A549 (cell line): ENCODE measurements around the gene AP3B2. TPM values are rescaled to one million over a fixed set of nuclear protein-coding genes. Genes with fewer than 3 reads are reported as not detected.
A peak's percentile ranks its signal among the peaks of the same experiment; 100 is the strongest.

Experiments
- ATAC-seq, 2 experiments: fragments of 200-7000 bp in 1 of 2; fragments of >200 bp in 1 of 2; cut with Nextera tagmentation in 1 of 2; cut with Tn5 transposase in 1 of 2; 3 replicates each; pipeline versions ENCODE4 v1.8.0 to v1.9.1; 2018 to 2020; ENCODE audit warnings: mild to moderate bottlenecking in 1 of 2, moderate library complexity in 1 of 2
- CTCF ChIA-PET: fragments of 300-600 bp; sonication (Branson Sonifier 250); formaldehyde crosslinking; extraction: SDS; loops from one replicate; lab custom pipeline; 2021; ENCODE audit warnings: antibody characterized with exemption, inconsistent platforms; lab: Yijun Ruan, JAX
- POLR2A ChIA-PET: fragments of 350-600 bp; formaldehyde crosslinking; extraction: SDS; loops from one replicate; lab custom pipeline; 2021; ENCODE audit warnings: antibody characterized with exemption, inconsistent platforms; lab: Yijun Ruan, JAX
- DNase-seq, 2 experiments: peaks; one replicate each; pipeline versions ENCODE4 v3.0.0 to v3.0.0-alpha.2; 2011 to 2016; ENCODE audit warnings: low read depth in 1 of 2, low spot score in 1 of 2
- FAIRE-seq: peaks from 2 replicates; lab custom pipeline; 2011; peaks lifted over from hg19 to GRCh38; lab: Jason Lieb, UNC
- H3K27ac ChIP-seq, 2 experiments: fragments of >200 bp; sonication (Bioruptor Twin); formaldehyde crosslinking; 3 replicates each; pipeline ENCODE4 v1.5.1; 2016 to 2017
- H3K4me1 ChIP-seq: fragments of >200 bp; sonication (Bioruptor Twin); formaldehyde crosslinking; 3 replicates; pipeline ENCODE4 v1.6.1; 2016
- H3K4me2 ChIP-seq: fragments of >200 bp; sonication (Bioruptor Twin); formaldehyde crosslinking; 3 replicates; pipeline ENCODE4 v1.6.1; 2016
- H3K4me3 ChIP-seq: fragments of >200 bp; sonication (Bioruptor Twin); formaldehyde crosslinking; 3 replicates; pipeline ENCODE4 v1.5.1; 2016
- H3K9me3 ChIP-seq: fragments of >200 bp; sonication (Bioruptor Twin); formaldehyde crosslinking; 3 replicates; pipeline ENCODE4 v1.6.1; 2016
- CBX2 ChIP-seq: fragments of 200-600 bp; sonication (generic); IDR thresholded peaks from 2 replicates; pipeline ENCODE4 v1.6.1; 2016; ENCODE audit warnings: low read depth, mild to moderate bottlenecking, borderline replicate concordance
- CBX8 ChIP-seq: fragments of 200-600 bp; sonication (generic); IDR thresholded peaks from 2 replicates; pipeline ENCODE4 v1.6.1; 2016
- CHD2 ChIP-seq: fragments of 150-350 bp; IDR thresholded peaks from 2 replicates; pipeline ENCODE4 v1.6.1; 2014; ENCODE audit warnings: low read length; ENCODE audit not compliant: partially characterized antibody
- CHD4 ChIP-seq: fragments of 200-600 bp; sonication (generic); IDR thresholded peaks from 2 replicates; pipeline ENCODE4 v1.6.1; 2016; ENCODE audit warnings: antibody characterized with exemption, mild to moderate bottlenecking, borderline replicate concordance
- FOSB ChIP-seq: fragments of 250-450 bp; sonication (Bioruptor Pico); IDR thresholded peaks from 2 replicates; pipeline ENCODE4 v1.5.0; 2020; ENCODE audit warnings: mild to moderate bottlenecking, moderate library complexity
- FOSL2 ChIP-seq, 2 experiments: fragments of 450-650 bp in 1 of 2; fragments of >200 bp in 1 of 2; sonication (Bioruptor Twin) in 1 of 2; formaldehyde crosslinking; IDR thresholded peaks; 2 replicates each; pipeline versions ENCODE4 v1.5.0 to v1.6.1; 2016 to 2020; ENCODE audit warnings: mild to moderate bottlenecking in 1 of 2, moderate library complexity in 1 of 2
- FOXS1 ChIP-seq: fragments of 250-450 bp; sonication (Bioruptor Pico); IDR thresholded peaks from 2 replicates; pipeline ENCODE4 v1.5.0; 2020; ENCODE audit warnings: mild to moderate bottlenecking, moderate library complexity
- GATA3 ChIP-seq: IDR thresholded peaks from 2 replicates; pipeline ENCODE4 v1.6.1; 2012; ENCODE audit warnings: borderline replicate concordance
- HDAC2 ChIP-seq: fragments of 200-600 bp; sonication (generic); IDR thresholded peaks from 2 replicates; pipeline ENCODE4 v1.6.1; 2016
- JUN ChIP-seq, 2 experiments: fragments of >200 bp; sonication (Bioruptor Twin); formaldehyde crosslinking; IDR thresholded peaks; 2 replicates in 1 of 2; 3 replicates in 1 of 2; pipeline ENCODE4 v1.6.1; 2016 to 2017
- JUNB ChIP-seq: fragments of >200 bp; sonication (Bioruptor Twin); formaldehyde crosslinking; IDR thresholded peaks from 2 replicates; pipeline ENCODE4 v1.6.1; 2016
- KDM5A ChIP-seq: fragments of 200-600 bp; sonication (generic); IDR thresholded peaks from 2 replicates; pipeline ENCODE4 v1.6.1; 2016; ENCODE audit warnings: antibody characterized with exemption, mild to moderate bottlenecking
- MAZ ChIP-seq: fragments of 150-350 bp; IDR thresholded peaks from 2 replicates; pipeline ENCODE4 v1.6.1; 2014; ENCODE audit warnings: antibody characterized with exemption, low read depth, low read length, borderline replicate concordance
- MYC ChIP-seq: IDR thresholded peaks from 2 replicates; pipeline ENCODE4 v1.6.1; 2012; ENCODE audit warnings: mild to moderate bottlenecking, inconsistent platforms, low read length, improper control_type of control experiment, borderline replicate concordance
- PHF8 ChIP-seq: fragments of 200-600 bp; sonication (generic); IDR thresholded peaks from 2 replicates; pipeline ENCODE4 v1.6.1; 2016; ENCODE audit warnings: low read depth, mild to moderate bottlenecking, antibody characterized with exemption, moderate library complexity, borderline replicate concordance
- POLR2A ChIP-seq: IDR thresholded peaks from 2 replicates; pipeline ENCODE4 v1.6.1; 2012; ENCODE audit warnings: mild to moderate bottlenecking, low read length
- RAD21 ChIP-seq, 2 experiments: fragments of >200 bp in 1 of 2; sonication (Bioruptor Twin) in 1 of 2; formaldehyde crosslinking in 1 of 2; IDR thresholded peaks in 1 of 2; conservative IDR thresholded peaks in 1 of 2; 2 replicates in 1 of 2; 3 replicates in 1 of 2; pipeline ENCODE4 v1.6.1; 2012 to 2018; ENCODE audit warnings: inconsistent platforms in 1 of 2
- RNF2 ChIP-seq: fragments of 200-600 bp; sonication (generic); IDR thresholded peaks from 2 replicates; pipeline ENCODE4 v1.6.1; 2016; ENCODE audit warnings: low read depth, mild to moderate bottlenecking, antibody characterized with exemption, moderate library complexity, borderline replicate concordance
- SMC3 ChIP-seq: fragments of >200 bp; sonication (Bioruptor Twin); formaldehyde crosslinking; IDR thresholded peaks from 3 replicates; pipeline ENCODE4 v1.6.1; 2018; ENCODE audit warnings: inconsistent platforms
- SREBF2 ChIP-seq: fragments of 450-650 bp; IDR thresholded peaks from 2 replicates; pipeline ENCODE4 v1.6.1; 2014; ENCODE audit warnings: mild to moderate bottlenecking, moderate library complexity
- ZC3H11A ChIP-seq: fragments of 450-650 bp; IDR thresholded peaks from 2 replicates; pipeline ENCODE4 v1.6.1; 2014; ENCODE audit warnings: antibody characterized with exemption, mild to moderate bottlenecking
- ZNF302 ChIP-seq: fragments of 250-450 bp; sonication (Bioruptor Pico); IDR thresholded peaks from 2 replicates; pipeline ENCODE4 v1.9.0; 2021; ENCODE audit warnings: inconsistent platforms, mild to moderate bottlenecking, moderate library complexity
- ZSCAN20 ChIP-seq: fragments of 250-450 bp; sonication (Bioruptor Pico); IDR thresholded peaks from 2 replicates; pipeline ENCODE4 v1.8.0; 2022; ENCODE audit warnings: mild to moderate bottlenecking, moderate library complexity
- WGBS: methylation state at CpG from one replicate; pipeline ENCODE4 v1.1.6; 2017; ENCODE audit errors: missing lambda C conversion rate; 5-methylcytosine and 5-hydroxymethylcytosine counted together
- polyA plus RNA-seq, 4 experiments: library from polyadenylated mRNA; depleted of rRNA in 3 of 4; stranded (reverse); fragments of >200 nt; fragmentation: RNase III in 1 of 4; extraction: RNeasy Plus Mini Kit Qiagen cat#74134 plus additional on column Dnase treatment in 1 of 4; gene quantifications; 2 replicates in 3 of 4; 3 replicates in 1 of 4; pipeline ENCODE4 v1.2.3, GENCODE V29; 2011 to 2017
- TF ChIP-seq, protein P1 (sequence below): fragments of 150-350 bp; IDR thresholded peaks from 2 replicates; pipeline ENCODE4 v1.6.1; 2014; ENCODE audit warnings: low read depth, mild to moderate bottlenecking, low read length
- TF ChIP-seq, protein P2 (sequence below): fragments of >200 bp; sonication (Bioruptor Twin); formaldehyde crosslinking; IDR thresholded peaks from 2 replicates; pipeline ENCODE4 v1.6.1; 2016
- TF ChIP-seq, protein P3 (sequence below): IDR thresholded peaks from 2 replicates; pipeline ENCODE4 v1.6.1; 2012
- TF ChIP-seq, protein P4 (sequence below): fragments of 200-600 bp; sonication (generic); IDR thresholded peaks from 2 replicates; pipeline ENCODE4 v1.6.1; 2016; ENCODE audit warnings: antibody characterized with exemption, mild to moderate bottlenecking, moderate library complexity

AP3B2 gene
- polyA plus RNA-seq, 2 of the 4 experiments (the other 2 are of a cell fraction), result 0.32 to 0.68 TPM

DNA sequence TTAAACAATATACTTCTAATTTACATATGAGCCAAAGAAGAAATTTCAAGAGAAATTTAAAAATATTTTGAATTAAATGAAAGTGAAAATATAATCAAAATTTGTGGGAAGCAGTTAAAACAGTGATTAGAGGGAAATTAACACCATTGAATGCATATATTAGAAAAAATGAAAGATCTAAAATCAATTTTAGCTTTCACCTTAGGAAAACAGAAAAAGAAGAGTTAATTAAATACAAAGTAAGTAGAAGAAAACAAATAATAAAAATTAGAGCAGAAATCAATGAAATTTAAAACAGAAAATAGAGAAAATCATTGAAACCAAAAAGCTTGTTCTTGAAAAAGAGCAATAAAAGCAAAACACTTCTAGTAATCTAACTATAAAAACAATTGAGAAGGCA is 38.6 kb upstream of the AP3B2 start:
- TF ChIP-seq HDAC2, result no peak
- TF ChIP-seq RNF2, result no peak
- H3K4me1 ChIP-seq, result peaks cover 19% of the 10 kb centered on the region; the same call in 2 of the 3 replicates
- no peaks in the 10 kb centered on the region for H3K9me3 ChIP-seq
- DNase-seq (no peak), ATAC-seq (no peak), FAIRE-seq (no peak)
- no peak overlapping the region for H3K27ac ChIP-seq
- no peak overlapping the region for H3K4me3 ChIP-seq
- POLR2A ChIA-PET, result no interaction called here
- no peak overlapping the region; the same call in 2 of the 3 replicates for H3K4me2 ChIP-seq
- CTCF ChIA-PET, result no interaction called here

DNA sequence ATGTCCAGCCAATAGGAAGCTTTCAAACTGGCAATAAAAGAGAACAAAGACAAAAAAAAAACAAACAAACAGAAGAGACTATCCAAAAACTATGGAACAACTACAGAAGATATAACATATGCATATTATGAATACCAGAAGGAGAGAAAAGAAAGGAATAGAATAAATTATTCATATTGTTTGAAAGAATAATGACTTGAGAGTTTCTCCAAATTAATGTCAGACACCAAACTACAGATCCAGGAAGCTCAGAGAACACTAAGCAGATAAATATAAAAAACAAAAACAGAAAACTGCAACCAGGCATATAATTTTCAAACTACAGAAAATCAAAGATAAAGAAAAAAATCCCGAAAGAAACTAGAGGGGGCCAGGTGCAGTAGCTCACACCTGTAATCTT is 34.1 kb upstream of the AP3B2 start:
- CTCF ChIA-PET, result interaction anchor here (0.6 to 0.8 kb wide), 3 partner anchors 17 to 204 kb away, joined by 3 to 4 read pairs (median 3); partner anchors contain the start of gene RPS17
- no peak overlapping the region for H3K4me3 ChIP-seq

DNA sequence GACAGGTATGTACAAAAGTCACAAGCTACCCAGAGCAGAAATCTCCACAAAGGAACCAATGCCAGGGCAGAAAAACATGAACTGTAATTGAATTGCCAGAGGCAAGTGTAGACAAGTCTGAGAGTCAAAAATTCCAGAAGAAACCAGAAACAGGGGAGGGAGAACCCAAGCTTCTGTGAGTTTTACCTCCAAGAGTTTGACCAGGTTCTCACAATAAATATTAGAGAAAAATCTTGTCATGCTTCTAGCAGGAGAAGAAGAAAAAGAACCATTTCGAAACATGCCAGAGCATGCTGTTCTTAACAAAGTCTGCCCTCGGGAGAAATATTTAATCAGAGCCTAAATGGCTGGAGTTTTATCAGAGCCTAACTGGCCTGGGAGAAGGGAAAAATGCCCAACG is 32.5 kb upstream of the AP3B2 start:
- POLR2A ChIA-PET, result interaction anchor here (0.7 kb wide), 1 partner anchor 8 kb away, joined by 3 read pairs; no protein-coding TSS in a partner anchor
- no peak for TF ChIP-seq PHF8
- TF ChIP-seq, protein P1, sequence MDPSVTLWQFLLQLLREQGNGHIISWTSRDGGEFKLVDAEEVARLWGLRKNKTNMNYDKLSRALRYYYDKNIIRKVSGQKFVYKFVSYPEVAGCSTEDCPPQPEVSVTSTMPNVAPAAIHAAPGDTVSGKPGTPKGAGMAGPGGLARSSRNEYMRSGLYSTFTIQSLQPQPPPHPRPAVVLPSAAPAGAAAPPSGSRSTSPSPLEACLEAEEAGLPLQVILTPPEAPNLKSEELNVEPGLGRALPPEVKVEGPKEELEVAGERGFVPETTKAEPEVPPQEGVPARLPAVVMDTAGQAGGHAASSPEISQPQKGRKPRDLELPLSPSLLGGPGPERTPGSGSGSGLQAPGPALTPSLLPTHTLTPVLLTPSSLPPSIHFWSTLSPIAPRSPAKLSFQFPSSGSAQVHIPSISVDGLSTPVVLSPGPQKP, result no peak
- TF ChIP-seq ZC3H11A, result no peak
- TF ChIP-seq CHD4, result no peak
- no peak for TF ChIP-seq KDM5A
- TF ChIP-seq JUNB, result no peak
- no peak for TF ChIP-seq JUN (IDR thresholded peaks at IDR 0.05)
- TF ChIP-seq FOXS1 (CRISPR knock-in tag), result no peak
- no peak for TF ChIP-seq FOSB
- TF ChIP-seq GATA3, result no peak
- no peak for TF ChIP-seq MYC
- TF ChIP-seq CBX8, result no peak
- TF ChIP-seq MAZ, result no peak
- TF ChIP-seq RAD21 (conservative IDR thresholded peaks at IDR 0.05 in 1 of 2, IDR thresholded peaks at IDR 0.05 in 1 of 2), result no peak
- TF ChIP-seq CHD2, result no peak
- TF ChIP-seq ZNF302 (CRISPR knock-in tag), result no peak
- no peak for TF ChIP-seq POLR2A
- TF ChIP-seq CBX2, result no peak
- TF ChIP-seq, protein P2, sequence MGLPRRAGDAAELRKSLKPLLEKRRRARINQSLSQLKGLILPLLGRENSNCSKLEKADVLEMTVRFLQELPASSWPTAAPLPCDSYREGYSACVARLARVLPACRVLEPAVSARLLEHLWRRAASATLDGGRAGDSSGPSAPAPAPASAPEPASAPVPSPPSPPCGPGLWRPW, result no peak
- TF ChIP-seq, protein P3, sequence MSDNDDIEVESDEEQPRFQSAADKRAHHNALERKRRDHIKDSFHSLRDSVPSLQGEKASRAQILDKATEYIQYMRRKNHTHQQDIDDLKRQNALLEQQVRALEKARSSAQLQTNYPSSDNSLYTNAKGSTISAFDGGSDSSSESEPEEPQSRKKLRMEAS, result no peak
- peak overlapping the region in 1 of 2 experiments; percentile 18; a peak in 1 of 6 replicates for H3K27ac ChIP-seq
- FAIRE-seq (no peak), ATAC-seq (no peak), DNase-seq (no peak)
- CTCF ChIA-PET, result interaction anchor here (0.6 to 0.9 kb wide), 2 partner anchors 26 to 68 kb away, joined by 4 read pairs; no protein-coding TSS in a partner anchor
- WGBS, result 79% methylated on average over 3 of the region's 3 CpGs
- H3K4me1 ChIP-seq, result 0 out of 3 replicates have a peak, but pooled peaks cover 7% of the 10 kb centered on the region
- H3K9me3 ChIP-seq, result no peaks in the 10 kb centered on the region
- H3K4me2 ChIP-seq, result no peak overlapping the region
- no peak overlapping the region for H3K4me3 ChIP-seq

More for the DNA sequence above, 34.1 kb upstream of the AP3B2 start:
- Histone ChIP-seq H3K9me3 (no peaks in the 10 kb centered on the region), H3K27ac (no peak overlapping the region), H3K4me1 (peaks cover 8% of the 10 kb centered on the region; the same call in 1 of the 3 replicates), H3K4me2 (no peak overlapping the region)
- FAIRE-seq (no peak), DNase-seq (no peak), ATAC-seq (no peak)
- POLR2A ChIA-PET, result interaction anchor here (0.7 kb wide), 1 partner anchor 37 kb away, joined by 6 read pairs; no protein-coding TSS in a partner anchor
- TF ChIP-seq ZSCAN20 (no peak), SMC3 (no peak), FOSL2 (IDR thresholded peaks at IDR 0.05) (no peak), FOSL2 (CRISPR knock-in tag; IDR thresholded peaks at IDR 0.05) (no peak), SREBF2 (no peak), MYC (no peak)
- TF ChIP-seq, protein P4, sequence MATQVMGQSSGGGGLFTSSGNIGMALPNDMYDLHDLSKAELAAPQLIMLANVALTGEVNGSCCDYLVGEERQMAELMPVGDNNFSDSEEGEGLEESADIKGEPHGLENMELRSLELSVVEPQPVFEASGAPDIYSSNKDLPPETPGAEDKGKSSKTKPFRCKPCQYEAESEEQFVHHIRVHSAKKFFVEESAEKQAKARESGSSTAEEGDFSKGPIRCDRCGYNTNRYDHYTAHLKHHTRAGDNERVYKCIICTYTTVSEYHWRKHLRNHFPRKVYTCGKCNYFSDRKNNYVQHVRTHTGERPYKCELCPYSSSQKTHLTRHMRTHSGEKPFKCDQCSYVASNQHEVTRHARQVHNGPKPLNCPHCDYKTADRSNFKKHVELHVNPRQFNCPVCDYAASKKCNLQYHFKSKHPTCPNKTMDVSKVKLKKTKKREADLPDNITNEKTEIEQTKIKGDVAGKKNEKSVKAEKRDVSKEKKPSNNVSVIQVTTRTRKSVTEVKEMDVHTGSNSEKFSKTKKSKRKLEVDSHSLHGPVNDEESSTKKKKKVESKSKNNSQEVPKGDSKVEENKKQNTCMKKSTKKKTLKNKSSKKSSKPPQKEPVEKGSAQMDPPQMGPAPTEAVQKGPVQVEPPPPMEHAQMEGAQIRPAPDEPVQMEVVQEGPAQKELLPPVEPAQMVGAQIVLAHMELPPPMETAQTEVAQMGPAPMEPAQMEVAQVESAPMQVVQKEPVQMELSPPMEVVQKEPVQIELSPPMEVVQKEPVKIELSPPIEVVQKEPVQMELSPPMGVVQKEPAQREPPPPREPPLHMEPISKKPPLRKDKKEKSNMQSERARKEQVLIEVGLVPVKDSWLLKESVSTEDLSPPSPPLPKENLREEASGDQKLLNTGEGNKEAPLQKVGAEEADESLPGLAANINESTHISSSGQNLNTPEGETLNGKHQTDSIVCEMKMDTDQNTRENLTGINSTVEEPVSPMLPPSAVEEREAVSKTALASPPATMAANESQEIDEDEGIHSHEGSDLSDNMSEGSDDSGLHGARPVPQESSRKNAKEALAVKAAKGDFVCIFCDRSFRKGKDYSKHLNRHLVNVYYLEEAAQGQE, result no peak
- TF ChIP-seq, protein P3, result no peak
- 70% methylated on average over 1 of the region's 1 CpG for WGBS
